IMR-90 (cell line): ENCODE measurements around the gene RGMA. TPM values are rescaled to one million over a fixed set of nuclear protein-coding genes. Genes with fewer than 3 reads are reported as not detected.

Experiments used
- ATAC-seq: fragments of 200-7000 bp; cut with Tn5 transposase; 2 replicates; pipeline ENCODE4 v1.9.1; 2020; ENCODE audit warnings: low read depth, mild to moderate bottlenecking, moderate library complexity
- BruUV-seq: library from RNA; stranded (reverse); fragments of 400-500 nt; replicated peaks from 2 replicates; lab custom pipeline; 2021; lab: Mats Ljungman, UMichigan
- CTCF ChIA-PET: fragments of 300-600 bp; formaldehyde crosslinking; extraction: SDS; loops from one replicate; lab custom pipeline; 2021; ENCODE audit warnings: antibody characterized with exemption; lab: Yijun Ruan, JAX
- POLR2A ChIA-PET: fragments of 300-600 bp; sonication (Branson Sonifier 250); formaldehyde crosslinking; loops from one replicate; lab custom pipeline; 2022; ENCODE audit warnings: antibody characterized with exemption; ENCODE audit not compliant: unreplicated experiment; lab: Charles Lee
- DNase-seq: peaks from one replicate; pipeline ENCODE4 v3.0.0; 2013
- H2AFZ ChIP-seq: replicated peaks from 2 replicates; pipeline ENCODE3; 2013; ENCODE audit warnings: low read length, mild to moderate bottlenecking; ENCODE audit not compliant: poor library complexity
- H2AK5ac ChIP-seq: 2 replicates; pipeline ENCODE4 v1.6.1; 2013; ENCODE audit warnings: low read depth, low read length, inconsistent platforms
- H2AK9ac ChIP-seq: replicated peaks from 2 replicates; pipeline ENCODE3; 2013; ENCODE audit warnings: mild to moderate bottlenecking, low read depth, low read length, moderate library complexity; ENCODE audit not compliant: poor library complexity
- H2BK120ac ChIP-seq: 2 replicates; pipeline ENCODE4 v1.6.1; 2013; ENCODE audit warnings: low read depth, low read length, inconsistent platforms
- H2BK15ac ChIP-seq: 3 replicates; pipeline ENCODE4 v1.6.1; 2013; ENCODE audit warnings: low read depth, low read length, inconsistent platforms
- H2BK20ac ChIP-seq: 2 replicates; pipeline ENCODE4 v1.6.1; 2013; ENCODE audit warnings: low read depth, mild to moderate bottlenecking, inconsistent platforms, low read length, moderate library complexity
- H2BK5ac ChIP-seq: 2 replicates; pipeline ENCODE4 v1.6.1; 2013; ENCODE audit warnings: mild to moderate bottlenecking, low read depth, low read length, inconsistent platforms; ENCODE audit not compliant: poor library complexity, severe bottlenecking
- H3K14ac ChIP-seq: replicated peaks from 2 replicates; pipeline ENCODE4 v1.6.1; 2013; ENCODE audit warnings: low read depth, low read length, inconsistent platforms
- H3K18ac ChIP-seq: 2 replicates; pipeline ENCODE4 v1.6.1; 2013; ENCODE audit warnings: low read depth, low read length, control low read depth
- H3K23ac ChIP-seq: 2 replicates; pipeline ENCODE4 v1.6.1; 2013; ENCODE audit warnings: low read depth, low read length, inconsistent platforms
- H3K27ac ChIP-seq: 2 replicates; pipeline ENCODE4 v1.5.1; 2013; ENCODE audit warnings: mild to moderate bottlenecking, control low read depth, low read length; ENCODE audit not compliant: insufficient read depth
- H3K27me3 ChIP-seq: 2 replicates; pipeline ENCODE4 v1.6.1; 2013; ENCODE audit warnings: low read length; ENCODE audit not compliant: control insufficient read depth, insufficient read depth
- H3K36me3 ChIP-seq: 2 replicates; pipeline ENCODE4 v1.6.1; 2013; ENCODE audit warnings: low read length, mixed read lengths; ENCODE audit not compliant: control insufficient read depth, insufficient read depth
- H3K4ac ChIP-seq: 2 replicates; pipeline ENCODE4 v1.6.1; 2013; ENCODE audit warnings: low read depth, low read length, inconsistent platforms
- H3K4me1 ChIP-seq: 2 replicates; pipeline ENCODE4 v1.6.1; 2013; ENCODE audit warnings: low read length, mixed read lengths; ENCODE audit not compliant: control insufficient read depth, insufficient read depth
- H3K4me2 ChIP-seq: 2 replicates; pipeline ENCODE4 v1.6.1; 2013; ENCODE audit warnings: low read depth, mild to moderate bottlenecking, control low read depth, low read length, moderate library complexity
- H3K4me3 ChIP-seq: 2 replicates; pipeline ENCODE4 v1.5.1; 2013; ENCODE audit warnings: low read depth, mild to moderate bottlenecking, control low read depth, low read length, moderate library complexity; ENCODE audit not compliant: insufficient read depth
- H3K56ac ChIP-seq: 2 replicates; pipeline ENCODE4 v1.6.1; 2013; ENCODE audit warnings: low read length, inconsistent platforms; ENCODE audit not compliant: insufficient read depth; ENCODE audit errors: extremely low read depth
- H3K79me1 ChIP-seq, 2 experiments: 2 replicates each; pipeline ENCODE4 v1.6.1; 2013; ENCODE audit warnings: low read length in 2 of 2, inconsistent platforms in 1 of 2, low read depth in 1 of 2
- H3K9ac ChIP-seq: 2 replicates; pipeline ENCODE4 v1.6.1; 2013; ENCODE audit warnings: low read depth, low read length, control low read depth
- H3K9me1 ChIP-seq: 2 replicates; pipeline ENCODE4 v1.6.1; 2013; ENCODE audit warnings: low read length, inconsistent platforms; ENCODE audit not compliant: insufficient read depth
- H3K9me3 ChIP-seq: 2 replicates; pipeline ENCODE4 v1.6.1; 2013; ENCODE audit warnings: low read length; ENCODE audit not compliant: control insufficient read depth, insufficient read depth
- H4K20me1 ChIP-seq: 2 replicates; pipeline ENCODE4 v1.6.1; 2013; ENCODE audit warnings: low read length, inconsistent platforms; ENCODE audit not compliant: insufficient read depth
- H4K5ac ChIP-seq: 2 replicates; pipeline ENCODE4 v1.6.1; 2013; ENCODE audit warnings: mild to moderate bottlenecking, low read depth, low read length, control low read depth
- H4K8ac ChIP-seq, 2 experiments: 2 replicates each; pipeline ENCODE4 v1.6.1; 2013; ENCODE audit warnings: low read depth in 2 of 2, low read length in 2 of 2, control low read depth in 1 of 2, inconsistent platforms in 1 of 2
- H4K91ac ChIP-seq: 2 replicates; pipeline ENCODE4 v1.6.1; 2013; ENCODE audit warnings: low read depth, low read length, inconsistent platforms; ENCODE audit not compliant: insufficient read depth
- BHLHE40 ChIP-seq: fragments of 150-350 bp; IDR thresholded peaks from 2 replicates; pipeline ENCODE4 v1.6.1; 2016; ENCODE audit warnings: mild to moderate bottlenecking, low read depth, low read length
- CEBPB ChIP-seq: IDR thresholded peaks from 2 replicates; pipeline ENCODE4 v1.6.1; 2012; ENCODE audit warnings: low read depth, low read length, improper control_type of control experiment
- FOS ChIP-seq: fragments of 150-350 bp; IDR thresholded peaks from 2 replicates; pipeline ENCODE4 v1.6.1; 2016; ENCODE audit warnings: low read depth, low read length
- MAFK ChIP-seq: IDR thresholded peaks from 2 replicates; pipeline ENCODE4 v1.6.1; 2012; ENCODE audit warnings: low read depth, low read length, improper control_type of control experiment
- MAZ ChIP-seq: IDR thresholded peaks from 2 replicates; pipeline ENCODE4 v1.6.1; 2012; ENCODE audit warnings: low read depth, mild to moderate bottlenecking, low read length, improper control_type of control experiment, moderate library complexity, borderline replicate concordance
- MXI1 ChIP-seq: IDR thresholded peaks from 2 replicates; pipeline ENCODE4 v1.6.1; 2012; ENCODE audit warnings: low read depth, mild to moderate bottlenecking, low read length, moderate library complexity, borderline replicate concordance
- NFE2L2 ChIP-seq: fragments of 150-350 bp; IDR thresholded peaks from 2 replicates; pipeline ENCODE4 v1.6.1; 2016; ENCODE audit warnings: low read depth, mild to moderate bottlenecking, low read length
- POLR2A ChIP-seq: IDR thresholded peaks from 2 replicates; pipeline ENCODE4 v1.6.1; 2012; ENCODE audit warnings: mild to moderate bottlenecking, low read depth, low read length
- RAD21 ChIP-seq: IDR thresholded peaks from 2 replicates; pipeline ENCODE4 v1.6.1; 2012; ENCODE audit warnings: low read length, improper control_type of control experiment
- RCOR1 ChIP-seq: IDR thresholded peaks from 2 replicates; pipeline ENCODE4 v1.6.1; 2012; ENCODE audit warnings: mild to moderate bottlenecking, low read length, improper control_type of control experiment; ENCODE audit not compliant: insufficient replicate concordance
- RFX5 ChIP-seq: IDR thresholded peaks from 2 replicates; pipeline ENCODE4 v1.8.0; 2012; ENCODE audit warnings: low read depth, mild to moderate bottlenecking, low read length, moderate library complexity
- SMC3 ChIP-seq: fragments of 150-350 bp; IDR thresholded peaks from 2 replicates; pipeline ENCODE4 v1.6.1; 2016; ENCODE audit warnings: low read depth, mild to moderate bottlenecking, antibody characterized with exemption, low read length, moderate library complexity
- WGBS, 2 experiments: methylation state at CpG; one replicate each; pipeline versions ENCODE4 v1.1.5 to v1.1.7; 2013; ENCODE audit warnings: missing lambda C conversion rate in 2 of 2; ENCODE audit not compliant: insufficient read length in 1 of 2; ENCODE audit errors: extremely low coverage in 2 of 2; 5-methylcytosine and 5-hydroxymethylcytosine counted together
- dilution Hi-C: fragments of 300-500 bp; cut with HindIII; formaldehyde crosslinking; loops from one replicate; pipeline ENCODE4 v1.14.3; 2018; ENCODE audit warnings: low sequenced_read_pairs; ENCODE audit not compliant: unreplicated experiment
- in situ Hi-C: fragments of 300-500 bp; cut with MboI; formaldehyde crosslinking; loops from 3 replicates; pipeline ENCODE4 v1.14.3; 2019; ENCODE audit warnings: low sequenced_read_pairs, inconsistent platforms, mixed read lengths
- intact Hi-C: fragments of 100-400 bp; cut with micrococcal nuclease; formaldehyde crosslinking; loops from 2 replicates; pipeline ENCODE4 v1.10.0; 2022
- polyA plus RNA-seq, 3 experiments: library from polyadenylated mRNA; depleted of rRNA; stranded (reverse); fragments of >200 nt; gene quantifications; 2 replicates each; pipeline ENCODE4 v1.2.3, GENCODE V29; 2012; ENCODE audit warnings: low replicate concordance in 1 of 3
- total RNA-seq: library from RNA; depleted of rRNA; stranded (reverse); fragments of >200 nt; gene quantifications from 2 replicates; pipeline ENCODE4 v1.2.3, GENCODE V29; 2012
- TF ChIP-seq, protein P1 (sequence below): fragments of 150-350 bp; IDR thresholded peaks from 2 replicates; pipeline ENCODE4 v1.6.1; 2016; ENCODE audit warnings: low read depth, mild to moderate bottlenecking, low read length, moderate library complexity, borderline replicate concordance
- TF ChIP-seq, protein P2 (sequence below): conservative IDR thresholded peaks from 2 replicates; pipeline ENCODE4 v1.5.1; 2012; ENCODE audit warnings: mild to moderate bottlenecking, low read depth, low read length, improper control_type of control experiment
- TF ChIP-seq, protein P3 (sequence below): fragments of 150-350 bp; IDR thresholded peaks from 2 replicates; pipeline ENCODE4 v1.6.1; 2017; ENCODE audit warnings: mild to moderate bottlenecking, antibody characterized with exemption, low read length, low read depth

Gene RGMA
- total and polyA plus RNA-seq, 2 of the 4 experiments (the other 2 are of a cell fraction), result 0.18 to 0.26 TPM

DNA sequence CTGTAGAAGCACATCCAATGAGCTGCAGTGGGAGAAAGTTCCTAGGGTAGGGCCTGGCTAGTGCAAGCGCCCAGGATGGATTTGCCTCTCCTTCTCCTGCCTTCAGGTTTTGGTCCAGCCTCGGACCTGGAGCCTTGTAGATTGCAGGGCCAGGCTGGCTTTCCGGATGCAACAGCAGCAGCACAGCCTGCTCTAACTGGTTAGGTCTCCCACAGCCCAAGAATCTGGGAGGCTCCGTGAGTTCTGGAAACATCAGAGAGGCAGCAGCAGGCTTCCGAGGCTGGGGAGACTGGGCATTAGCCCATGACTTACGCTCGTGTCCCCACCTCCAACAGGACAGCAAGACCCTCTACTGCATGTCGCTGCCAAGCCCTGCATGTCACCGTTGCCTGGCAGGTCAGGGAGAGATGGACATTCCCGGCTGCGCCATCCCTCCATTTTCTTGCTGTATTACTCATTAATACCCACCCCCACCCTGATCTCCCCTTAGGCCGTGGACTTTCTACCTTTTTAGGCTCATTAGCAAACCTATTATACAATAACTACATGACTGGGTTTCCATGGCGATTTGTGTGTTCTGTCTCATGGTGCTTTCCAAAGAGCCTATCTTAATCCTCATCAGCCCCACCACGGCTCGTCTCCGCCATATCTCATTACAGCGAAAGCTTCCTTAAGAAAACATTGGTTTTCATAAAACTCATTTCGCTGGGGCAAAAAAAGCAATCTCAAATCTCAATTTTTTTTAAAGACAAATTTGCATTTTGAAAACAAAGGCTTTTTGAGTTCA is 40.9 kb upstream of the RGMA start:
- no peak for TF ChIP-seq RFX5
- TF ChIP-seq, protein P1, sequence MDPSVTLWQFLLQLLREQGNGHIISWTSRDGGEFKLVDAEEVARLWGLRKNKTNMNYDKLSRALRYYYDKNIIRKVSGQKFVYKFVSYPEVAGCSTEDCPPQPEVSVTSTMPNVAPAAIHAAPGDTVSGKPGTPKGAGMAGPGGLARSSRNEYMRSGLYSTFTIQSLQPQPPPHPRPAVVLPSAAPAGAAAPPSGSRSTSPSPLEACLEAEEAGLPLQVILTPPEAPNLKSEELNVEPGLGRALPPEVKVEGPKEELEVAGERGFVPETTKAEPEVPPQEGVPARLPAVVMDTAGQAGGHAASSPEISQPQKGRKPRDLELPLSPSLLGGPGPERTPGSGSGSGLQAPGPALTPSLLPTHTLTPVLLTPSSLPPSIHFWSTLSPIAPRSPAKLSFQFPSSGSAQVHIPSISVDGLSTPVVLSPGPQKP, result no peak
- no peak for TF ChIP-seq BHLHE40
- no peak for TF ChIP-seq RAD21
- no peak for TF ChIP-seq MXI1
- no peak for TF ChIP-seq SMC3
- no peak for TF ChIP-seq POLR2A
- TF ChIP-seq CEBPB, result no peak
- TF ChIP-seq FOS, result no peak
- TF ChIP-seq, protein P2, sequence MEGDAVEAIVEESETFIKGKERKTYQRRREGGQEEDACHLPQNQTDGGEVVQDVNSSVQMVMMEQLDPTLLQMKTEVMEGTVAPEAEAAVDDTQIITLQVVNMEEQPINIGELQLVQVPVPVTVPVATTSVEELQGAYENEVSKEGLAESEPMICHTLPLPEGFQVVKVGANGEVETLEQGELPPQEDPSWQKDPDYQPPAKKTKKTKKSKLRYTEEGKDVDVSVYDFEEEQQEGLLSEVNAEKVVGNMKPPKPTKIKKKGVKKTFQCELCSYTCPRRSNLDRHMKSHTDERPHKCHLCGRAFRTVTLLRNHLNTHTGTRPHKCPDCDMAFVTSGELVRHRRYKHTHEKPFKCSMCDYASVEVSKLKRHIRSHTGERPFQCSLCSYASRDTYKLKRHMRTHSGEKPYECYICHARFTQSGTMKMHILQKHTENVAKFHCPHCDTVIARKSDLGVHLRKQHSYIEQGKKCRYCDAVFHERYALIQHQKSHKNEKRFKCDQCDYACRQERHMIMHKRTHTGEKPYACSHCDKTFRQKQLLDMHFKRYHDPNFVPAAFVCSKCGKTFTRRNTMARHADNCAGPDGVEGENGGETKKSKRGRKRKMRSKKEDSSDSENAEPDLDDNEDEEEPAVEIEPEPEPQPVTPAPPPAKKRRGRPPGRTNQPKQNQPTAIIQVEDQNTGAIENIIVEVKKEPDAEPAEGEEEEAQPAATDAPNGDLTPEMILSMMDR, result no peak
- TF ChIP-seq MAFK, result no peak
- TF ChIP-seq, protein P3, sequence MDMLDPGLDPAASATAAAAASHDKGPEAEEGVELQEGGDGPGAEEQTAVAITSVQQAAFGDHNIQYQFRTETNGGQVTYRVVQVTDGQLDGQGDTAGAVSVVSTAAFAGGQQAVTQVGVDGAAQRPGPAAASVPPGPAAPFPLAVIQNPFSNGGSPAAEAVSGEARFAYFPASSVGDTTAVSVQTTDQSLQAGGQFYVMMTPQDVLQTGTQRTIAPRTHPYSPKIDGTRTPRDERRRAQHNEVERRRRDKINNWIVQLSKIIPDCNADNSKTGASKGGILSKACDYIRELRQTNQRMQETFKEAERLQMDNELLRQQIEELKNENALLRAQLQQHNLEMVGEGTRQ, result no peak
- no peak for TF ChIP-seq MAZ
- TF ChIP-seq RCOR1, result no peak
- TF ChIP-seq NFE2L2, result no peak
- no peak for DNase-seq
- no peaks in the 10 kb centered on the region for H3K36me3 ChIP-seq
- H3K79me1 ChIP-seq, result no peaks in the 10 kb centered on the region
- no peak overlapping the region for H3K56ac ChIP-seq
- H3K9ac ChIP-seq, result no peak overlapping the region
- 54% methylated on average over 7 of the region's 18 CpGs; no CpG with 5 or more reads in 1 of the 2 experiments for WGBS, 2 experiments
- H4K20me1 ChIP-seq, result no peaks in the 10 kb centered on the region
- CTCF ChIA-PET, result no interaction called here
- intact Hi-C loops (no loop called here), in situ Hi-C loops (no loop called here), dilution Hi-C loops (no loop called here)
- H4K5ac ChIP-seq, result no peak overlapping the region
- H2BK15ac ChIP-seq, result no peak overlapping the region
- peaks cover 15% of the 10 kb centered on the region for H3K9me3 ChIP-seq
- no peak overlapping the region for H3K27ac ChIP-seq
- POLR2A ChIA-PET, result no interaction called here
- no peak overlapping the region for H2AFZ ChIP-seq
- H3K9me1 ChIP-seq, result no peaks in the 10 kb centered on the region
- H2AK5ac ChIP-seq, result no peak overlapping the region
- H2BK5ac ChIP-seq, result no peak overlapping the region
- no peak overlapping the region for H3K18ac ChIP-seq
- H4K8ac ChIP-seq, result no peak overlapping the region
- no peaks in the 10 kb centered on the region for H3K27me3 ChIP-seq
- no peak overlapping the region for H3K4ac ChIP-seq
- ATAC-seq, result no peak
- no peak overlapping the region for H2BK120ac ChIP-seq
- H3K14ac ChIP-seq, result no peak overlapping the region
- no peak overlapping the region for H2BK20ac ChIP-seq
- H3K4me1 ChIP-seq, result no peaks in the 10 kb centered on the region
- no peak overlapping the region for H3K4me3 ChIP-seq
- no TSS peak for BruUV-seq
- H2AK9ac ChIP-seq, result no peak overlapping the region
- no peak overlapping the region for H3K4me2 ChIP-seq
- no peak overlapping the region for H4K91ac ChIP-seq
- H3K23ac ChIP-seq, result no peak overlapping the region
